ENCODE results near the gene HTR4.
"Not testable (repeated sequence)": the region's sequence is repeated elsewhere in the genome, so short reads cannot be mapped to it uniquely, and the experiment has no call there.

The HTR4 gene

GRCh38 chr5:148653836-148654781, at the start of gene HTR4:
TSS of gene HTR4 (minus strand) at chr5:148654527. CDS start at chr5:148637014, 17,513 bp downstream.
- DNase-seq (ENCODE audit: low read depth in 2 of 2, low spot score in 1 of 2): no peak

GRCh38 chr5:148702019-148702596, 47.8 kb upstream of the HTR4 start:
- no peak for DNase-seq (ENCODE audit: low read depth in 2 of 2, low spot score in 1 of 2)

- no peak for DNase-seq (ENCODE audit: low read depth in 2 of 2, low spot score in 1 of 2)
These were observed 44.7 kb upstream of the HTR4 start for GRCh38 chr5:148699028-148699427.

GRCh38 chr5:148697809-148698196, 43.5 kb upstream of the HTR4 start:
- no peak for DNase-seq (ENCODE audit: low read depth in 2 of 2, low spot score in 1 of 2)

- no peak for DNase-seq (ENCODE audit: low read depth in 2 of 2, low spot score in 1 of 2)
These were observed 43.0 kb upstream of the HTR4 start for GRCh38 chr5:148697180-148697808.

GRCh38 chr5:148696187-148697036, 42.1 kb upstream of the HTR4 start:
- no peak for DNase-seq (ENCODE audit: low read depth in 2 of 2, low spot score in 1 of 2)

- no peak for DNase-seq (ENCODE audit: low read depth in 2 of 2, low spot score in 1 of 2)
These were observed 36.6 kb upstream of the HTR4 start for GRCh38 chr5:148690945-148691344.

- DNase-seq (ENCODE audit: low read depth in 2 of 2, low spot score in 1 of 2): no peak
These were observed 34.5 kb upstream of the HTR4 start for GRCh38 chr5:148688787-148689186.

- DNase-seq (ENCODE audit: low read depth in 2 of 2, low spot score in 1 of 2): no peak
These were observed 33.5 kb upstream of the HTR4 start for GRCh38 chr5:148687871-148688270.

- DNase-seq (ENCODE audit: low read depth in 2 of 2, low spot score in 1 of 2): no peak
These were observed 33.1 kb upstream of the HTR4 start for GRCh38 chr5:148687427-148687826.

- DNase-seq (ENCODE audit: low read depth in 2 of 2, low spot score in 1 of 2): no peak
These were observed 32.3 kb upstream of the HTR4 start for GRCh38 chr5:148686660-148687059.

- DNase-seq (ENCODE audit: low read depth in 2 of 2, low spot score in 1 of 2): no peak
These were observed 31.3 kb upstream of the HTR4 start for GRCh38 chr5:148685520-148686134.

- DNase-seq (ENCODE audit: low read depth in 2 of 2, low spot score in 1 of 2): no peak
These were observed 30.2 kb upstream of the HTR4 start for GRCh38 chr5:148684528-148684927.

- DNase-seq (ENCODE audit: low read depth in 2 of 2, low spot score in 1 of 2): no peak
These were observed 29.3 kb upstream of the HTR4 start for GRCh38 chr5:148683651-148684050.

GRCh38 chr5:148682058-148683026, 28.0 kb upstream of the HTR4 start:
- DNase-seq (ENCODE audit: low read depth in 2 of 2, low spot score in 1 of 2): no peak

- DNase-seq (ENCODE audit: low read depth in 2 of 2, low spot score in 1 of 2): no peak
These were observed 27.1 kb upstream of the HTR4 start for GRCh38 chr5:148681157-148682057.

- not testable (repeated sequence) for DNase-seq (ENCODE audit: low read depth in 2 of 2, low spot score in 1 of 2)
These were observed 19.4 kb upstream of the HTR4 start for GRCh38 chr5:148673704-148674103.

GRCh38 chr5:148666353-148666752, 12.0 kb upstream of the HTR4 start:
- no peak for DNase-seq (ENCODE audit: low read depth in 2 of 2, low spot score in 1 of 2)
